ENCODE results near the gene LTBP1. TPM values are rescaled to one million over a fixed set of nuclear protein-coding genes. Genes with fewer than 3 reads are reported as not detected.

Gene LTBP1
- total RNA-seq, 1 experiment from 2014 or later, result 12.5 TPM

DNA sequence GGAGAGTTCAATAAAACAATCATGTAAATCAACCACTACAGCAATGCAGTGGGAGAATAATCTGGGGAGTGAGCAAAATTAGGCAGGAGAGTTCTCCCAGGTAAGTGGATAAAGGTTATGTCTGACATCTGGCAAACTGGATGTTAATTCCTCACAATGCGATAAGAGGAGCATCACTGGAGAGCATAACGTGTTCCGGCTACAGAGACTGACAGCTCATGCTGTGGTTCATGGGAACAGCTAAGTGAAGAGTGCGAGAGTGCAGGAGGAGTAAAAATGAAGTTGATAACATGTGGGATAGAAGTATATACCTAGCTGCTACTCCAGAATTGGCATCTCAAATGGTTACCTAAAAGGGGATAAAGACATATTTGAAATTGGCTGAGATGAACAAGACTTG lies 153.2 kb downstream of the LTBP1 start:
- in situ Hi-C loops (cut with HindIII; ENCODE audit: low pct_unique_long_range_greater_than_20kb, low sequenced_read_pairs) (no loop called here), intact Hi-C loops (cut with micrococcal nuclease; ENCODE audit: unreplicated experiment) (no loop called here)
- Histone ChIP-seq H3K4me3 (ENCODE audit: low read depth in 2 of 2, low read length in 2 of 2) (no peak overlapping the region), H3K27ac (ENCODE audit: low read length) (no peak overlapping the region), H3K36me3 (ENCODE audit: control insufficient read depth, insufficient read depth, low read length) (no peaks in the 10 kb centered on the region), H3K27me3 (ENCODE audit: control insufficient read depth, insufficient read depth, low read length) (no peaks in the 10 kb centered on the region), H3K9me3 (ENCODE audit: control insufficient read depth, insufficient read depth, low read depth, low read length) (no peaks in the 10 kb centered on the region), H3K4me1 (ENCODE audit: control insufficient read depth, insufficient read depth, low read length) (peaks cover 8% of the 10 kb centered on the region; the same call in 1 of the 2 replicates)
- DNase-seq (ENCODE audit: low read depth, low spot score), result no peak
- ChIA-PET POLR2A (no interaction called here), CTCF (no interaction called here)
- BruUV-seq (replicated peaks), result no TSS peak
- ATAC-seq, result no peak
- TF ChIP-seq CTCF (IDR thresholded peaks at IDR 0.05) (no peak), TCF7L2 (IDR thresholded peaks at IDR 0.05; ENCODE audit: low read depth, low read length) (no peak), REST (IDR thresholded peaks at IDR 0.05; ENCODE audit: insufficient read depth in 1 of 2, low read depth in 2 of 2, low read length in 1 of 2) (no peak), SIN3A (IDR thresholded peaks at IDR 0.05; ENCODE audit: borderline replicate concordance, insufficient read depth, low read depth, low read length) (no peak), POLR2AphosphoS5 (IDR thresholded peaks at IDR 0.05; ENCODE audit: low read depth, low read length) (no peak)

DNA sequence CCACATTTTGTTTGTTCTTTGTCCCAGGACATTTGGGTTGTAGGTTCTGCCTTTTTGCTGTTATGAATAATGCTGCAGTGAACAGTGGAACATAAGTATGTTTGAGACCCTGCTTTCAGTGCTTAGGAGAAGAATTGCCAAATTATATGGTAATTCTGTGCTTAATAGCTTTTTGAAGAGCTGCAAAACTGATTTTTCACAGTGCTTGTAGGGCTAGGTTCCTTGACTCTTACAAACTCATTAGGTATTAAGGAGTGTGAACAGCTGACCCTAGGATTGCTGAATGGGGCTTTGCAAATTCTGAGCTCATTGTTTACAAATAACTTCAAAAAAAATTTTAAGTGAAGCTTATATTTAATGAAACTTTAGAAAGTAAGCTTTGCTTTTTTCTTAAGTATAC lies 154.2 kb downstream of the LTBP1 start:
- TF ChIP-seq CTCF (IDR thresholded peaks at IDR 0.05) (no peak), SIN3A (IDR thresholded peaks at IDR 0.05; ENCODE audit: borderline replicate concordance, insufficient read depth, low read depth, low read length) (no peak), POLR2AphosphoS5 (IDR thresholded peaks at IDR 0.05; ENCODE audit: low read depth, low read length) (no peak)
- no peak overlapping the region for H3K4me3 ChIP-seq (ENCODE audit: low read depth in 2 of 2, low read length in 2 of 2)
- H3K27ac ChIP-seq (ENCODE audit: low read length), result no peak overlapping the region
- no peaks in the 10 kb centered on the region for H3K36me3 ChIP-seq (ENCODE audit: control insufficient read depth, insufficient read depth, low read length)
- intact Hi-C loops (cut with micrococcal nuclease; ENCODE audit: unreplicated experiment), result no loop called here
- in situ Hi-C loops (cut with HindIII; ENCODE audit: low pct_unique_long_range_greater_than_20kb, low sequenced_read_pairs), result no loop called here
- no peaks in the 10 kb centered on the region for H3K9me3 ChIP-seq (ENCODE audit: control insufficient read depth, insufficient read depth, low read depth, low read length)
- ChIA-PET CTCF (no interaction called here), POLR2A (no interaction called here)
- H3K4me1 ChIP-seq (ENCODE audit: control insufficient read depth, insufficient read depth, low read length), result peaks cover 8% of the 10 kb centered on the region; the same call in 1 of the 2 replicates
- BruUV-seq (replicated peaks), result no TSS peak
- DNase-seq (ENCODE audit: low read depth, low spot score), result no peak
- no peak for ATAC-seq
- H3K27me3 ChIP-seq (ENCODE audit: control insufficient read depth, insufficient read depth, low read length), result no peaks in the 10 kb centered on the region

All from Panc1 (cell line).